HCT116 (cell line): ENCODE results near the gene ZNF14. TPM values are rescaled to one million over a fixed set of nuclear protein-coding genes. Genes with fewer than 3 reads are reported as not detected.

ENCODE experiments used
- ATAC-seq: fragments of 200-7000 bp; cut with Tn5 transposase; 2 replicates; pipeline ENCODE4 v1.9.1; 2020; ENCODE audit warnings: mild to moderate bottlenecking, moderate library complexity
- BruUV-seq: library from RNA; stranded (reverse); fragments of 400-500 nt; replicated peaks from 2 replicates; lab custom pipeline; 2021; lab: Mats Ljungman, UMichigan
- CTCF ChIA-PET: fragments of 300-600 bp; sonication (Branson Sonifier 250); formaldehyde crosslinking; loops from one replicate; lab custom pipeline; 2021; ENCODE audit warnings: antibody characterized with exemption; lab: Charles Lee
- POLR2A ChIA-PET: fragments of 300-600, 350-600 bp; sonication (Branson Sonifier 250); formaldehyde crosslinking; loops from one replicate; lab custom pipeline; 2021; ENCODE audit warnings: antibody characterized with exemption; lab: Charles Lee
- RAD21 ChIA-PET, 2 experiments: fragments of 300-600 bp; sonication (Branson Sonifier 250); formaldehyde crosslinking; loops; one replicate each; lab custom pipeline; 2023; ENCODE audit warnings: low total read pairs in 2 of 2; ENCODE audit not compliant: uncharacterized antibody in 2 of 2, unreplicated experiment in 2 of 2, low non-redundant PET in 1 of 2; lab: Charles Lee
- DNase-seq: peaks from one replicate; pipeline ENCODE4 v3.0.0-alpha.2; 2010; ENCODE audit warnings: low read depth, low spot score
- H2AFZ ChIP-seq: fragments of 200-600 bp; shearing (Covaris generic), sonication (generic); 2 replicates; pipeline ENCODE4 v1.6.1; 2017; ENCODE audit warnings: low read depth, mixed run types, mixed read lengths, antibody characterized with exemption, low read length; ENCODE audit not compliant: poor library complexity, severe bottlenecking
- H3K27ac ChIP-seq: 2 replicates; pipeline ENCODE4 v1.5.1; 2012; ENCODE audit warnings: low read depth, low read length
- H3K27me3 ChIP-seq: fragments of 200-600 bp; sonication (generic); 2 replicates; pipeline ENCODE4 v1.6.1; 2016; ENCODE audit warnings: mixed run types, low read length, mixed read lengths; ENCODE audit not compliant: insufficient read depth
- H3K36me3 ChIP-seq, 2 experiments: fragments of 200-500 bp in 1 of 2; fragments of 200-600 bp in 1 of 2; sonication (Bioruptor generic) in 1 of 2; sonication (generic) in 1 of 2; 2 replicates each; pipeline versions ENCODE4 v1.5.1 to v1.6.1; 2014 to 2016; ENCODE audit warnings: low read length in 2 of 2, inconsistent platforms in 1 of 2, mixed read lengths in 1 of 2, mixed run types in 1 of 2; ENCODE audit not compliant: insufficient read depth in 2 of 2, control insufficient read depth in 1 of 2
- H3K4me1 ChIP-seq, 2 experiments: fragments of 200-600 bp in 1 of 2; sonication (generic) in 1 of 2; 2 replicates each; pipeline versions ENCODE4 v1.5.1 to v1.6.1; 2012 to 2017; ENCODE audit warnings: low read length in 2 of 2, inconsistent platforms in 1 of 2, mild to moderate bottlenecking in 1 of 2, mixed read lengths in 1 of 2, mixed run types in 1 of 2, moderate library complexity in 1 of 2; ENCODE audit not compliant: insufficient read depth in 2 of 2, control insufficient read depth in 1 of 2
- H3K4me2 ChIP-seq: fragments of 200-600 bp; sonication (generic); 2 replicates; pipeline ENCODE4 v1.6.1; 2017; ENCODE audit warnings: mixed run types, low read length, mixed read lengths
- H3K4me3 ChIP-seq, 2 experiments: fragments of 200-600 bp in 1 of 2; sonication (generic) in 1 of 2; replicated peaks in 1 of 2; 2 replicates each; pipeline ENCODE4 v1.5.1; 2011 to 2016; ENCODE audit warnings: low read length in 2 of 2, control low read depth in 1 of 2, low read depth in 1 of 2, mild to moderate bottlenecking in 1 of 2, mixed read lengths in 1 of 2, mixed run types in 1 of 2
- H3K79me2 ChIP-seq: fragments of 200-600 bp; sonication (generic); 2 replicates; pipeline ENCODE4 v1.6.1; 2017; ENCODE audit warnings: mild to moderate bottlenecking, mixed run types, low read length, moderate library complexity, mixed read lengths; ENCODE audit not compliant: insufficient read depth
- H3K9ac ChIP-seq: fragments of 200-600 bp; sonication (generic); 2 replicates; pipeline ENCODE4 v1.6.1; 2016; ENCODE audit warnings: low read length, mixed read lengths
- H3K9me2 ChIP-seq: fragments of 200-600 bp; sonication (generic), shearing (Covaris generic); 2 replicates; pipeline ENCODE4 v1.6.1; 2017; ENCODE audit warnings: mixed run types, mild to moderate bottlenecking, moderate library complexity; ENCODE audit not compliant: insufficient read depth
- H3K9me3 ChIP-seq, 2 experiments: fragments of 200-500 bp in 1 of 2; fragments of 200-600 bp in 1 of 2; sonication (Bioruptor generic) in 1 of 2; sonication (generic) in 1 of 2; 2 replicates each; pipeline ENCODE4 v1.6.1; 2014 to 2017; ENCODE audit warnings: low read length in 2 of 2, mixed read lengths in 2 of 2, inconsistent platforms in 1 of 2, low read depth in 1 of 2, mild to moderate bottlenecking in 1 of 2, mixed run types in 1 of 2, moderate library complexity in 1 of 2; ENCODE audit not compliant: control insufficient read depth in 1 of 2, insufficient read depth in 1 of 2
- H4K20me1 ChIP-seq: fragments of 200-600 bp; sonication (generic), shearing (Covaris generic); 2 replicates; pipeline ENCODE4 v1.6.1; 2017; ENCODE audit warnings: mixed run types, mild to moderate bottlenecking, moderate library complexity; ENCODE audit not compliant: insufficient read depth
- CEBPB ChIP-seq: IDR thresholded peaks from 2 replicates; pipeline ENCODE4 v1.6.1; 2012; ENCODE audit warnings: low read depth
- EGR1 ChIP-seq: IDR thresholded peaks from 2 replicates; pipeline ENCODE4 v1.6.1; 2012; ENCODE audit warnings: low read depth
- ELF1 ChIP-seq: IDR thresholded peaks from 2 replicates; pipeline ENCODE4 v1.6.1; 2012; ENCODE audit warnings: low read depth, borderline replicate concordance
- EZH2phosphoT487 ChIP-seq: fragments of 200-600 bp; IDR thresholded peaks from 2 replicates; pipeline ENCODE4 v1.6.1; 2018; ENCODE audit warnings: antibody characterized with exemption, borderline replicate concordance
- JUND ChIP-seq: IDR thresholded peaks from 2 replicates; pipeline ENCODE4 v1.6.1; 2012
- MAX ChIP-seq: IDR thresholded peaks from 2 replicates; pipeline ENCODE4 v1.6.1; 2012
- POLR2AphosphoS5 ChIP-seq: IDR thresholded peaks from 2 replicates; pipeline ENCODE4 v1.6.1; 2011; ENCODE audit warnings: mild to moderate bottlenecking, low read depth, low read length, moderate library complexity
- REST ChIP-seq: IDR thresholded peaks from 2 replicates; pipeline ENCODE4 v1.6.1; 2012; ENCODE audit warnings: low read depth
- SIN3A ChIP-seq: IDR thresholded peaks from 2 replicates; pipeline ENCODE4 v1.6.1; 2012; ENCODE audit warnings: low read depth
- SP1 ChIP-seq: IDR thresholded peaks from 2 replicates; pipeline ENCODE4 v1.6.1; 2012; ENCODE audit warnings: low read depth
- SRF ChIP-seq: IDR thresholded peaks from 2 replicates; pipeline ENCODE4 v1.6.1; 2012; ENCODE audit warnings: low read depth
- TCF7L2 ChIP-seq: IDR thresholded peaks from 2 replicates; pipeline ENCODE4 v1.7.0; 2011; ENCODE audit warnings: borderline replicate concordance, inconsistent platforms; ENCODE audit not compliant: insufficient read depth, insufficient read length; ENCODE audit errors: extremely low read depth
- YY1 ChIP-seq: IDR thresholded peaks from 2 replicates; pipeline ENCODE4 v1.6.1; 2011; ENCODE audit warnings: low read length, low read depth, moderate library complexity, mild to moderate bottlenecking; ENCODE audit not compliant: insufficient replicate concordance; ENCODE audit errors: extremely low read depth
- ZBTB33 ChIP-seq: IDR thresholded peaks from 2 replicates; pipeline ENCODE4 v1.6.1; 2011; ENCODE audit warnings: mild to moderate bottlenecking, low read length, moderate library complexity; ENCODE audit not compliant: insufficient replicate concordance; ENCODE audit errors: extremely low read depth
- ZNF274 ChIP-seq: fragments of 200-500 bp; sonication (Bioruptor generic); IDR thresholded peaks from 2 replicates; pipeline ENCODE4 v1.6.1; 2014; ENCODE audit warnings: mild to moderate bottlenecking, low read depth, low read length, inconsistent platforms
- intact Hi-C: fragments of 100-400 bp; cut with micrococcal nuclease; formaldehyde crosslinking; loops from 2 replicates; pipeline ENCODE4 v1.10.0; 2022
- total RNA-seq: library from RNA; stranded (reverse); gene quantifications from one replicate; pipeline ENCODE4 v1.2.1, GENCODE V29; 2021; ENCODE audit not compliant: unreplicated experiment

Gene ZNF14
- total RNA-seq, 1 experiment from 2014 or later: 4.8 TPM

- POLR2A ChIA-PET: no interaction called here
- no peak overlapping the region for H3K4me2 ChIP-seq
Measured at GRCh38 chr19:19742773-19743172, 9.9 kb upstream of the ZNF14 start.

More at GRCh38 chr19:19742773-19743172, 9.9 kb upstream of the ZNF14 start:
- no peaks in the 10 kb centered on the region for H3K9me3 ChIP-seq
- H2AFZ ChIP-seq: no peak overlapping the region
- ATAC-seq: no peak
- intact Hi-C loops: no loop called here
- H3K4me1 ChIP-seq: no peaks in the 10 kb centered on the region
- BruUV-seq: no TSS peak
- no peak for DNase-seq
- H3K36me3 ChIP-seq: no peaks in the 10 kb centered on the region
- H3K79me2 ChIP-seq: no peaks in the 10 kb centered on the region
- H3K27ac ChIP-seq: no peak overlapping the region
- ChIA-PET RAD21 (no interaction called here), CTCF (no interaction called here)
- H3K9me2 ChIP-seq: no peaks in the 10 kb centered on the region
- H4K20me1 ChIP-seq: no peaks in the 10 kb centered on the region
- no peak overlapping the region for H3K4me3 ChIP-seq
- no peak for TF ChIP-seq ZNF274
- no peak for TF ChIP-seq EZH2phosphoT487
- no peak for TF ChIP-seq TCF7L2
- no peak for TF ChIP-seq REST
- TF ChIP-seq SRF: no peak
- TF ChIP-seq ELF1: no peak
- no peak for TF ChIP-seq EGR1
- TF ChIP-seq ZBTB33: no peak
- no peak for TF ChIP-seq YY1
- no peak for TF ChIP-seq MAX
- TF ChIP-seq SP1: no peak
- no peak for TF ChIP-seq CEBPB
- no peak for TF ChIP-seq JUND
- TF ChIP-seq POLR2AphosphoS5: no peak
- TF ChIP-seq SIN3A: no peak
- H3K9ac ChIP-seq: no peak overlapping the region
- H3K27me3 ChIP-seq: no peaks in the 10 kb centered on the region
